H1 (cell line): Measurements from ENCODE around the gene NAV2. TPM values are rescaled to one million over a fixed set of nuclear protein-coding genes. Genes with fewer than 3 reads are reported as not detected.

ENCODE experiments used
- CTCF ChIA-PET: fragments of 300-600 bp; sonication (Branson Sonifier 250); formaldehyde crosslinking; loops from one replicate; lab custom pipeline; 2021; ENCODE audit not compliant: partially characterized antibody; lab: Charles Lee
- POLR2A ChIA-PET: fragments of 300-600 bp; sonication (Branson Sonifier 250); formaldehyde crosslinking; loops from one replicate; lab custom pipeline; 2021; ENCODE audit warnings: inconsistent platforms; ENCODE audit not compliant: partially characterized antibody; lab: Charles Lee
- DNase-seq, 2 experiments: peaks; one replicate each; pipeline versions ENCODE4 v3.0.0 to v3.0.0-alpha.2; 2010 to 2022; ENCODE audit warnings: low spot score in 2 of 2, low read depth in 1 of 2, mixed read lengths in 1 of 2
- FAIRE-seq: peaks from 2 replicates; lab custom pipeline; 2011; peaks lifted over from hg19 to GRCh38; lab: Jason Lieb, UNC
- H2AFZ ChIP-seq: 2 replicates; pipeline ENCODE4 v1.8.1; 2012; ENCODE audit warnings: low read length, inconsistent platforms
- H2AK5ac ChIP-seq: 2 replicates; pipeline ENCODE4 v1.6.1; 2013; ENCODE audit warnings: low read depth, low read length
- H2BK120ac ChIP-seq: replicated peaks from 2 replicates; pipeline ENCODE3; 2013; ENCODE audit warnings: low read depth, low read length, inconsistent platforms
- H2BK12ac ChIP-seq: 2 replicates; pipeline ENCODE4 v1.6.1; 2013; ENCODE audit warnings: low read depth, low read length
- H2BK15ac ChIP-seq: 2 replicates; pipeline ENCODE4 v1.6.1; 2013; ENCODE audit warnings: low read length
- H2BK20ac ChIP-seq: 2 replicates; pipeline ENCODE4 v1.6.1; 2013; ENCODE audit warnings: low read length
- H2BK5ac ChIP-seq: 2 replicates; pipeline ENCODE4 v1.6.1; 2013; ENCODE audit warnings: low read depth, low read length
- H3K14ac ChIP-seq: 2 replicates; pipeline ENCODE4 v1.6.1; 2013; ENCODE audit warnings: inconsistent platforms; ENCODE audit not compliant: insufficient read length
- H3K18ac ChIP-seq: 2 replicates; pipeline ENCODE4 v1.6.1; 2013; ENCODE audit warnings: low read length; ENCODE audit errors: extremely low read depth
- H3K23ac ChIP-seq: 2 replicates; pipeline ENCODE4 v1.6.1; 2013; ENCODE audit warnings: inconsistent platforms; ENCODE audit not compliant: insufficient read length
- H3K23me2 ChIP-seq: 2 replicates; pipeline ENCODE4 v1.6.1; 2013; ENCODE audit warnings: low read depth, low read length
- H3K27ac ChIP-seq: 2 replicates; pipeline ENCODE4 v1.6.1; 2011; ENCODE audit warnings: low read depth, low read length, inconsistent platforms
- H3K27me3 ChIP-seq, 4 experiments: replicated peaks in 1 of 4; 1 replicate in 1 of 4; 2 replicates in 3 of 4; pipeline versions ENCODE4 v1.6.1 to v1.8.1; 2011 to 2013; ENCODE audit warnings: low read length in 3 of 4, mild to moderate bottlenecking in 3 of 4, inconsistent platforms in 2 of 4, mixed read lengths in 2 of 4, moderate library complexity in 1 of 4; ENCODE audit not compliant: control insufficient read depth in 3 of 4, insufficient read depth in 3 of 4; ENCODE audit errors: extremely low read depth in 1 of 4
- H3K36me3 ChIP-seq, 4 experiments: 2 replicates each; pipeline versions ENCODE4 v1.6.1 to v1.8.1; 2011 to 2013; ENCODE audit warnings: mild to moderate bottlenecking in 4 of 4, low read length in 3 of 4, moderate library complexity in 2 of 4, control low read depth in 1 of 4, inconsistent platforms in 1 of 4; ENCODE audit not compliant: insufficient read depth in 4 of 4, control insufficient read depth in 2 of 4
- H3K4ac ChIP-seq: replicated peaks from 2 replicates; pipeline ENCODE3; 2013; ENCODE audit warnings: low read length, low read depth, mixed read lengths, inconsistent platforms; ENCODE audit not compliant: insufficient read length
- H3K4me1 ChIP-seq, 4 experiments: replicated peaks in 1 of 4; 1 replicate in 1 of 4; 2 replicates in 3 of 4; pipeline versions ENCODE4 v1.6.1 to v1.8.1; 2011 to 2013; ENCODE audit warnings: low read length in 3 of 4, inconsistent platforms in 2 of 4, mixed read lengths in 1 of 4; ENCODE audit not compliant: insufficient read depth in 4 of 4, control insufficient read depth in 3 of 4
- H3K4me2 ChIP-seq, 2 experiments: 2 replicates each; pipeline versions ENCODE4 v1.6.1 to v1.8.1; 2011 to 2013; ENCODE audit warnings: low read depth in 2 of 2, low read length in 2 of 2, control low read depth in 1 of 2, inconsistent platforms in 1 of 2, mild to moderate bottlenecking in 1 of 2; ENCODE audit not compliant: insufficient read depth in 1 of 2
- H3K4me3 ChIP-seq, 4 experiments: fragments of 200-600, 300-600 bp in 1 of 4; sonication (generic), shearing (Covaris generic), sonication (Bioruptor Twin) in 1 of 4; 2 replicates each; pipeline versions ENCODE4 v1.5.1 to v1.8.1; 2011 to 2016; ENCODE audit warnings: low read length in 4 of 4, low read depth in 3 of 4, control low read depth in 2 of 4, inconsistent platforms in 2 of 4, mild to moderate bottlenecking in 2 of 4, mixed read lengths in 1 of 4, moderate library complexity in 1 of 4; ENCODE audit not compliant: insufficient read depth in 2 of 4; ENCODE audit errors: extremely low read depth in 1 of 4
- H3K56ac ChIP-seq: replicated peaks from 2 replicates; pipeline ENCODE3; 2013; ENCODE audit warnings: low read depth, mild to moderate bottlenecking, mixed read lengths, low read length, inconsistent platforms; ENCODE audit not compliant: insufficient read length
- H3K79me1 ChIP-seq: 2 replicates; pipeline ENCODE4 v1.6.1; 2013; ENCODE audit warnings: low read depth, low read length, control low read depth
- H3K79me2 ChIP-seq, 2 experiments: 2 replicates each; pipeline versions ENCODE4 v1.6.1 to v1.8.1; 2012 to 2013; ENCODE audit warnings: low read length in 2 of 2, mild to moderate bottlenecking in 2 of 2, inconsistent platforms in 1 of 2; ENCODE audit not compliant: insufficient read depth in 2 of 2, control insufficient read depth in 1 of 2
- H3K9ac ChIP-seq, 4 experiments: replicated peaks in 1 of 4; 1 replicate in 1 of 4; 2 replicates in 3 of 4; pipeline versions ENCODE4 v1.6.1 to v1.8.1; 2011 to 2013; ENCODE audit warnings: low read depth in 3 of 4, low read length in 3 of 4, control low read depth in 2 of 4, mild to moderate bottlenecking in 2 of 4, moderate library complexity in 2 of 4, inconsistent platforms in 1 of 4; ENCODE audit errors: extremely low read depth in 1 of 4
- H3K9me3 ChIP-seq, 2 experiments: 2 replicates each; pipeline versions ENCODE4 v1.6.1 to v1.8.1; 2012 to 2013; ENCODE audit warnings: mild to moderate bottlenecking in 2 of 2, moderate library complexity in 2 of 2, control low read depth in 1 of 2, inconsistent platforms in 1 of 2, low read depth in 1 of 2, low read length in 1 of 2, mixed read lengths in 1 of 2; ENCODE audit not compliant: insufficient read depth in 2 of 2
- H4K20me1 ChIP-seq, 2 experiments: replicated peaks in 1 of 2; 2 replicates each; pipeline versions ENCODE3 to v1.8.1; 2011 to 2013; ENCODE audit warnings: inconsistent platforms in 2 of 2, low read length in 2 of 2, mild to moderate bottlenecking in 1 of 2; ENCODE audit not compliant: insufficient read depth in 2 of 2, control insufficient read depth in 1 of 2
- H4K5ac ChIP-seq: 2 replicates; pipeline ENCODE4 v1.6.1; 2013; ENCODE audit warnings: low read length, low read depth, mixed read lengths, inconsistent platforms; ENCODE audit not compliant: insufficient read length
- H4K8ac ChIP-seq: 2 replicates; pipeline ENCODE4 v1.8.0; 2013; ENCODE audit warnings: mild to moderate bottlenecking, moderate library complexity, low read length, inconsistent platforms; ENCODE audit not compliant: insufficient read depth; ENCODE audit errors: extremely low read depth
- H4K91ac ChIP-seq: replicated peaks from 2 replicates; pipeline ENCODE3; 2013; ENCODE audit warnings: low read length, mixed read lengths, inconsistent platforms; ENCODE audit not compliant: insufficient read length
- BRCA1 ChIP-seq: IDR thresholded peaks from 2 replicates; pipeline ENCODE4 v1.6.1; 2012; ENCODE audit warnings: low read depth, low read length, improper control_type of control experiment
- CHD2 ChIP-seq: IDR thresholded peaks from 2 replicates; pipeline ENCODE4 v1.6.1; 2012; ENCODE audit warnings: low read length, improper control_type of control experiment
- FOSL1 ChIP-seq: IDR thresholded peaks from 2 replicates; pipeline ENCODE4 v1.6.1; 2011; ENCODE audit warnings: mild to moderate bottlenecking, low read depth, low read length, moderate library complexity; ENCODE audit not compliant: insufficient read depth
- HDAC2 ChIP-seq, 2 experiments: fragments of 300-600 bp in 1 of 2; sonication (generic) in 1 of 2; IDR thresholded peaks; 2 replicates each; pipeline ENCODE4 v1.6.1; 2011 to 2012; ENCODE audit warnings: low read depth in 2 of 2, low read length in 2 of 2, mild to moderate bottlenecking in 2 of 2, moderate library complexity in 2 of 2, borderline replicate concordance in 1 of 2, inconsistent platforms in 1 of 2
- NANOG ChIP-seq: IDR thresholded peaks from 2 replicates; pipeline ENCODE4 v1.6.1; 2011; ENCODE audit warnings: low read length, low read depth, mild to moderate bottlenecking, inconsistent platforms; ENCODE audit not compliant: insufficient read depth, poor library complexity, severe bottlenecking
- POU5F1 ChIP-seq: IDR thresholded peaks from 2 replicates; pipeline ENCODE4 v1.6.1; 2011; ENCODE audit warnings: low read depth, mild to moderate bottlenecking, low read length, moderate library complexity
- RFX5 ChIP-seq: IDR thresholded peaks from 2 replicates; pipeline ENCODE4 v1.6.1; 2011; ENCODE audit warnings: low read depth, low read length, improper control_type of control experiment, borderline replicate concordance
- SAP30 ChIP-seq: fragments of 300-600 bp; sonication (generic); IDR thresholded peaks from 2 replicates; pipeline ENCODE4 v1.7.1; 2012; ENCODE audit warnings: low read length, moderate library complexity, mild to moderate bottlenecking, inconsistent platforms; ENCODE audit not compliant: insufficient read depth, insufficient replicate concordance
- SP1 ChIP-seq: IDR thresholded peaks from 2 replicates; pipeline ENCODE4 v1.6.1; 2011; ENCODE audit warnings: low read depth, low read length
- SUZ12 ChIP-seq: fragments of 200-600 bp; sonication (generic); IDR thresholded peaks from 2 replicates; pipeline ENCODE4 v1.6.1; 2012; ENCODE audit warnings: mild to moderate bottlenecking, inconsistent platforms, low read length, moderate library complexity, mixed read lengths
- TAF1 ChIP-seq: IDR thresholded peaks from 2 replicates; pipeline ENCODE4 v1.6.1; 2011; ENCODE audit warnings: mild to moderate bottlenecking, low read depth, low read length
- USF2 ChIP-seq: IDR thresholded peaks from 2 replicates; pipeline ENCODE4 v1.6.1; 2011; ENCODE audit warnings: low read length, improper control_type of control experiment
- WGBS, 2 experiments: shearing (Covaris generic) in 1 of 2; methylation state at CpG; one replicate each; pipeline versions ENCODE4 v1.1.6 to v1.1.7; 2013 to 2015; ENCODE audit warnings: low lambda C conversion rate in 2 of 2, mixed read lengths in 2 of 2, inconsistent platforms in 1 of 2, low coverage in 1 of 2, missing lambda C conversion rate in 1 of 2; ENCODE audit not compliant: insufficient replicate concordance in 2 of 2, insufficient coverage in 1 of 2, insufficient read length in 1 of 2; ENCODE audit errors: extremely low coverage in 1 of 2, missing lambda C conversion rate in 1 of 2; 5-methylcytosine and 5-hydroxymethylcytosine counted together
- polyA plus RNA-seq, 7 experiments: library from polyadenylated mRNA; depleted of rRNA in 3 of 7; stranded (reverse) in 5 of 7; unstranded in 2 of 7; fragments of >200 nt in 5 of 7; fragments of 200-250 nt in 2 of 7; gene quantifications; 1 replicate in 5 of 7; 2 replicates in 1 of 7; 4 replicates in 1 of 7; pipeline versions ENCODE4 v1.2.1 to v1.2.3, GENCODE V29; 2011 to 2013; ENCODE audit warnings: missing spikeins in 2 of 7, mixed read lengths in 2 of 7
- total RNA-seq: library from RNA; stranded (reverse); fragmentation: NEBNext Ultra II Directional; extraction: Animal tissue kit (Norgen Biotek cat#: 25700); gene quantifications from 2 replicates; pipeline ENCODE4 v1.2.1, GENCODE V29; 2021

Gene NAV2
- total and polyA plus RNA-seq, 2 of the 8 experiments (the other 6 are each of a cell fraction or from before 2014, with no cell fraction given), result 35.6 to 73.6 TPM

- Histone ChIP-seq H2BK20ac (no peak overlapping the region), H3K56ac (no peak overlapping the region), H3K27me3 (no peaks in the 10 kb centered on the region), H3K23me2 (no peaks in the 10 kb centered on the region; the same call in 1 of the 2 replicates), H2BK15ac (no peak overlapping the region), H3K4ac (no peak overlapping the region), H4K91ac (no peak overlapping the region), H2AK5ac (no peak overlapping the region), H3K14ac (no peak overlapping the region), H4K5ac (no peak overlapping the region), H3K9me3 (no peaks in the 10 kb centered on the region), H2BK120ac (no peak overlapping the region), H3K4me1 (peaks cover 14 to 26% (median 19%) of the 10 kb centered on the region in 4 experiments), H2AFZ (no peak overlapping the region), H3K79me2 (no peaks in the 10 kb centered on the region), H2BK5ac (no peak overlapping the region), H4K8ac (no peak overlapping the region), H2BK12ac (no peak overlapping the region), H3K4me2 (no peak overlapping the region)
- 84% methylated on average over 2 of the region's 2 CpGs; no CpG with 5 or more reads in 1 of the 2 experiments for WGBS, 2 experiments
- POLR2A ChIA-PET, result no interaction called here
- DNase-seq, result no peak
- TF ChIP-seq CHD2, result no peak
- TF ChIP-seq SAP30, result no peak
- TF ChIP-seq SUZ12, result no peak
- TF ChIP-seq RFX5, result no peak
- TF ChIP-seq FOSL1, result no peak
- TF ChIP-seq POU5F1, result no peak
- no peak for TF ChIP-seq BRCA1
- TF ChIP-seq HDAC2 (IDR thresholded peaks at IDR 0.05; ENCODE audit: borderline replicate concordance in 1 of 2, low read depth in 2 of 2, low read length in 2 of 2), result no peak
- no peak for TF ChIP-seq TAF1
- no peak for TF ChIP-seq NANOG
- no peak for TF ChIP-seq USF2
- no peak for TF ChIP-seq SP1
- TF ChIP-seq, all 59 proteins: peak for 0
- FAIRE-seq, result no peak
- peaks cover 2% of the 10 kb centered on the region; the same call in 1 of the 2 replicates for H3K79me1 ChIP-seq
- H3K4me3 ChIP-seq, result no peak overlapping the region
- no peak overlapping the region for H3K9ac ChIP-seq
- H3K18ac ChIP-seq, result no peak overlapping the region
- H4K20me1 ChIP-seq, result peaks cover 0 to 1% of the 10 kb centered on the region in 2 experiments
- peaks cover 19 to 68% (median 37%) of the 10 kb centered on the region in 4 experiments for H3K36me3 ChIP-seq
- no peak overlapping the region for H3K23ac ChIP-seq
- no peak overlapping the region for H3K27ac ChIP-seq
- CTCF ChIA-PET, result interaction anchor here (0.7 to 12.6 kb wide), 5 partner anchors 11 to 96 kb away, joined by 3 to 99 read pairs (median 4); no protein-coding TSS in a partner anchor
Measured at GRCh38 chr11:20047769-20048154, 335.1 kb downstream of the NAV2 start.
